BLaER1 (cell line): ENCODE data around the gene TM7SF3.

Experiments
- H3K27ac ChIP-seq: shearing (Covaris generic); formaldehyde crosslinking; 2 replicates; pipeline ENCODE4 v1.8.1; 2022
- H3K27me3 ChIP-seq: shearing (Covaris generic); formaldehyde crosslinking; 2 replicates; pipeline ENCODE4 v1.8.1; 2022
- H3K36me3 ChIP-seq: shearing (Covaris generic); formaldehyde crosslinking; 2 replicates; pipeline ENCODE4 v1.8.1; 2022
- H3K4me1 ChIP-seq: shearing (Covaris generic); formaldehyde crosslinking; 2 replicates; pipeline ENCODE4 v1.8.1; 2022
- H3K4me2 ChIP-seq: shearing (Covaris generic); formaldehyde crosslinking; 2 replicates; pipeline ENCODE4 v1.8.1; 2022
- H3K4me3 ChIP-seq: shearing (Covaris generic); formaldehyde crosslinking; 2 replicates; pipeline ENCODE4 v1.8.1; 2022
- H3K9ac ChIP-seq: shearing (Covaris generic); formaldehyde crosslinking; 2 replicates; pipeline ENCODE4 v1.8.1; 2022
- H3K9me3 ChIP-seq: shearing (Covaris generic); formaldehyde crosslinking; 2 replicates; pipeline ENCODE4 v1.8.1; 2022
- H4K20me1 ChIP-seq: shearing (Covaris generic); formaldehyde crosslinking; 2 replicates; pipeline ENCODE4 v1.8.1; 2022
- Cebpa-rat ChIP-seq: shearing (Covaris generic); IDR thresholded peaks from 2 replicates; pipeline ENCODE4 v1.8.1; 2022

The TM7SF3 gene

DNA sequence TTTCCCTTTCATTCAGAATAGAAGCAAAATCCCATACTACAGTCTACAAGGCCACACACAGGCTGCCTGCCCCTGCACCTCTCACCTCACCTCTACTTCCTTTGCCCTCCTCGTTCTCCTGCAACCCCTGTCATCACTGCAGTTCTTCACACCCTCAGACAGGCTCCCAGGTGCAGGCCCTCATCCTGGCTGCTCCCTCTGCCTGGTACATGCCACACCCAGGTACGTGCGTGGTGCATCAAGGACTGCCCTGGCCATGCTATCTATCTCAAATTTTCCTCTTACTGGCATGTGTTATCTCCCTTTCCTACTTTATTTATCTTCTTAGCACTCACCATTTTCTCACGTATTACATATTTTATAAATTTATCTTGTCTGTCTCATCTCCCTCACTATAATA, 24.3 kb downstream of the TM7SF3 start:
- H4K20me1 ChIP-seq, result no peaks in the 10 kb centered on the region
- TF ChIP-seq Cebpa-rat, result no peak
- no peak overlapping the region for H3K4me2 ChIP-seq
- peaks cover 86% of the 10 kb centered on the region for H3K36me3 ChIP-seq
- H3K4me1 ChIP-seq, result peaks cover 9% of the 10 kb centered on the region; the same call in 1 of the 2 replicates
- no peaks in the 10 kb centered on the region for H3K9me3 ChIP-seq
- no peak overlapping the region for H3K27ac ChIP-seq
- H3K27me3 ChIP-seq, result no peaks in the 10 kb centered on the region
- H3K4me3 ChIP-seq, result no peak overlapping the region
- H3K9ac ChIP-seq, result no peak overlapping the region

DNA sequence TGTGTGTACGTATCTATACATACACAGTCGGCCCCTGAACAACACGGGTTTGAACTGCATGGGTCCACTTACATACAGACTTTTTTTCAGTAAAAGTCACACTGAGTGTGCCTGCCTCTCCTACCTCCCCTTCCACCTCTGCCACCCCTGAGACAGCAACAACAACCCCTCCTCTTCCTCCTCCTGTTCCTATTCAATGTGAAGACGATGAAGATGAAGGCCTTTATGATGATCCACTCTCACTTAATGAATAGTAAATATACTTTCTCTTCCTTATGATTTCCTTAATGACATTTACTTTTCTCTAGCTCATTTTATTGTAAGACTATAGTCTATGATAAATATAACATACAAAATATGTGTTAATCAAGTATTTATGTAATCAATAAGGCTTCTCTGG, 25.5 kb downstream of the TM7SF3 start:
- H4K20me1 ChIP-seq, result no peaks in the 10 kb centered on the region
- H3K27ac ChIP-seq, result no peak overlapping the region
- peaks cover 85% of the 10 kb centered on the region for H3K36me3 ChIP-seq
- H3K4me3 ChIP-seq, result no peak overlapping the region
- H3K27me3 ChIP-seq, result no peaks in the 10 kb centered on the region
- H3K4me2 ChIP-seq, result no peak overlapping the region
- no peak for TF ChIP-seq Cebpa-rat
- H3K9ac ChIP-seq, result no peak overlapping the region
- H3K4me1 ChIP-seq, result peaks cover 9% of the 10 kb centered on the region; the same call in 1 of the 2 replicates
- H3K9me3 ChIP-seq, result no peaks in the 10 kb centered on the region

DNA sequence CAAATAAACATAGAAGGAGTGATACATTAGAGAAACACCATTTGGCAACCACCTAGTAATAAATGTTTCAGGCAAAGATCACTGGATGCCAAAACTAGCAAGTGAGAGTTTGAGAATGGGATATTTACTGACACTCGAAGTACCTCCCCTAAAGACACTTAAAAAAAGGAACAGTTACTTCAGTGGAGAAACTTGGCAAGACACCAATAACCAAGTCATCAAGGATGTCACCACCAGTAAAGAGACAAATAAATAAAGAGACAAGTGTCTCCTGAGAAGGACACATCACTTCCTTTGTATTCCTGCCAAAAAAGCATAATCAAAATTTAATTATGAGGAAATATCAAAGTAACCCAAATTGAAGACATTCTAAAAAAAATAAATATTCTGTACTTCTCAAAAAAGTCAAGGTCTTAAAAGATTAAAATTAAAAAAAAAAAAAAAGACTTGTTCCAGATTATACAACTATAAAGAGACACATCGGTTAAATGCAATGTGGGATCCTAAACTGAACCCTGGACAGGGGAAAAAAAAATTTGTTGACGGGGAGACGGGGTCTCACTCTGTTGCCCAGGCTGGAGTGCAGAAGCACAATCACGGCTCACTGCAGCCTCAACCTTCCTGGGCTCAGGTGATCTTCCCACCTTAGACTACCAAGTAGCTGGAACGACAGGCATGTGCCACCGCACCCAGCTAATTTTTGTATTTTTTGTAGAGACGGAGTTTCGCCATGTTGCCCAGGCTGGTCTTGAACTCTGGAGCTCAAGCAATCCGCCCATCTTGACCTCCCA, 26.4 kb downstream of the TM7SF3 start:
- peaks cover 81% of the 10 kb centered on the region for H3K36me3 ChIP-seq

DNA sequence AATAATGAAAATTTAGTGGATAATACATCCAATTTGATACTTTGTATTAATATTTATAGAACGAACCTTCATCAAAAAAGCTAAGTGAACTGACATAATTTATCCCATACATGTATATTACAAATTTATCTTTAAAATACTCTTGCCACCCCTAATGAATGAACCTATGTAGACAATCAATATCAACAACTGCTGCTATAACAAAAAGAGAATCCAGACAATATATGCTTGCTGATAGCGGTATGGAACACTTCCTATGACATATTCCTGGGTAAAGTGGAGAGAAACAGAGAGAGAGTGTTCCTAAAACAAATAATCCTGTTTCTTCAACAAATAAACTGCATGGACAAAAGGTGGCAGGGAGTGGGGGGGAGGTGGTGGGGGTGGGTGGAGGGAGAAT, 31.3 kb downstream of the TM7SF3 start:
- Histone ChIP-seq H3K9ac (no peak overlapping the region), H3K9me3 (no peaks in the 10 kb centered on the region), H3K4me2 (no peak overlapping the region), H3K27me3 (no peaks in the 10 kb centered on the region), H3K36me3 (peaks cover 83% of the 10 kb centered on the region), H3K4me3 (no peak overlapping the region), H3K4me1 (peaks cover 5% of the 10 kb centered on the region; the same call in 1 of the 2 replicates), H3K27ac (no peak overlapping the region), H4K20me1 (no peaks in the 10 kb centered on the region)
- no peak for TF ChIP-seq Cebpa-rat

More for the DNA sequence above, 26.4 kb downstream of the TM7SF3 start:
- peaks cover 9% of the 10 kb centered on the region; the same call in 1 of the 2 replicates for H3K4me1 ChIP-seq
- no peaks in the 10 kb centered on the region for H3K27me3 ChIP-seq
- no peak overlapping the region for H3K9ac ChIP-seq
- no peak for TF ChIP-seq Cebpa-rat
- H4K20me1 ChIP-seq, result no peaks in the 10 kb centered on the region
- no peak overlapping the region for H3K27ac ChIP-seq
- no peak overlapping the region for H3K4me2 ChIP-seq
- H3K9me3 ChIP-seq, result no peaks in the 10 kb centered on the region
- no peak overlapping the region for H3K4me3 ChIP-seq

DNA sequence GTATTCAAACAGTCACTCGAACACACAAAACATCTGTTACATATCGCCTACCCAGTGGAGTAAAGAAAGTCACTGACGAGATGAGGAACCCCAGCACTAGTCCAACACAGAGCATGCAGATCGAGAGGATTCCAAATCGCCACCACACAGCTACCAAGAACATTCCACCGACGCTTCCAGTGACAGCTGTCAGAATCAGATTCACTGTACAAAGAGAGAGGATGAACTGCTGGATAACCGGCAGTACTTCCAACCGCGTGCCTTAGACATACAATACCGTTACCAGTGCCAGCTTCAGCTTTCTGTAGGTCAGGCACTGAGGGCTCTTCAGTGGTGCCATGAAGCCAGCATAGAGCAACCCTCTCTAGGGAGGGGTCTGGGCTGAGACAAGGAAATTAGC, 34.5 kb downstream of the TM7SF3 start:
- no peaks in the 10 kb centered on the region for H3K27me3 ChIP-seq
- H3K4me3 ChIP-seq, result no peak overlapping the region
- H3K4me1 ChIP-seq, result no peaks in the 10 kb centered on the region
- no peaks in the 10 kb centered on the region for H4K20me1 ChIP-seq
- no peak overlapping the region for H3K4me2 ChIP-seq
- peaks cover 85% of the 10 kb centered on the region for H3K36me3 ChIP-seq
- TF ChIP-seq Cebpa-rat, result no peak
- H3K9ac ChIP-seq, result no peak overlapping the region
- no peak overlapping the region for H3K27ac ChIP-seq
- H3K9me3 ChIP-seq, result no peaks in the 10 kb centered on the region

DNA sequence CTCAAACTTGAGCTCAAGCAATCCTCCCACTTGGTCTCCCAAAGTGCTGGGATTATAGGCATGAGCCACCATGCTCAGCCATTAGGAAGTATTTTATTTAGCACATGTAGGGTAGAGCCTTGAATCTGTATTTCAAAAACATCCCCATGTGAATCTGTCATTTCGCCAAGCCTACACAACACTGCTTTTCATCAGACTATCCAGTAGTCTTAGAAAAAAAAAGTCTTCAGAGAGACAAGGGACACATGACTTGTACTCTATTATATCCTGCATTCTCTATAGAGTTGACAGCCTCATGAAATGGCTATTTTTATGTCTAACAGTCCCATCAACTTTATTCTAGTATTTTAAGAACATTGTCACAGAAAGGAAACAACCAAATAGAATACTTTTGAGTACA, 35.4 kb downstream of the TM7SF3 start:
- TF ChIP-seq Cebpa-rat, result no peak

DNA sequence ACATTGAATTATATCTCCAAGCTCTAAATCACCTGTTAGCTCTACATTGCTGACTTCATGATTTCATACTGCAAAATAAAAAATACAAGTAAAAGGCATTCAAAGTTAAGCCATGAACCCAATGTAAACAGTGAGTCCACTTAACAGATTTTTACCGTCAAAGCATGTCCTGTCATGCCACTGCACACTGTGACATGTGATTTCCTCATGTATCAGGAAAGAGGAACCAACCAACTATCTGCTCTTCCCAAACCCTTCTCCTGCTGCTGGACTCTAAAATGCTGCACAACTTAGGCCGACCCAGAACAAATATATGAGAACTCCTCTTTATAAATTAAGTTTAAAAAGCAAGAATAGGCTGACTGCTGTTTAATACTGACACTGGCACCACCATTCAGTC, 37.5 kb downstream of the TM7SF3 start:
- Histone ChIP-seq H3K36me3 (peaks cover 85% of the 10 kb centered on the region), H3K27me3 (no peaks in the 10 kb centered on the region), H3K4me1 (no peaks in the 10 kb centered on the region), H3K9me3 (no peaks in the 10 kb centered on the region), H3K9ac (no peak overlapping the region), H3K4me3 (no peak overlapping the region), H4K20me1 (no peaks in the 10 kb centered on the region), H3K4me2 (no peak overlapping the region), H3K27ac (no peak overlapping the region)
- TF ChIP-seq Cebpa-rat, result no peak

More for the DNA sequence above, 35.4 kb downstream of the TM7SF3 start:
- Histone ChIP-seq H3K4me1 (no peaks in the 10 kb centered on the region), H3K4me3 (no peak overlapping the region), H3K9ac (no peak overlapping the region), H3K9me3 (no peaks in the 10 kb centered on the region), H3K4me2 (no peak overlapping the region), H3K27me3 (no peaks in the 10 kb centered on the region), H4K20me1 (no peaks in the 10 kb centered on the region), H3K27ac (no peak overlapping the region), H3K36me3 (peaks cover 87% of the 10 kb centered on the region)

DNA sequence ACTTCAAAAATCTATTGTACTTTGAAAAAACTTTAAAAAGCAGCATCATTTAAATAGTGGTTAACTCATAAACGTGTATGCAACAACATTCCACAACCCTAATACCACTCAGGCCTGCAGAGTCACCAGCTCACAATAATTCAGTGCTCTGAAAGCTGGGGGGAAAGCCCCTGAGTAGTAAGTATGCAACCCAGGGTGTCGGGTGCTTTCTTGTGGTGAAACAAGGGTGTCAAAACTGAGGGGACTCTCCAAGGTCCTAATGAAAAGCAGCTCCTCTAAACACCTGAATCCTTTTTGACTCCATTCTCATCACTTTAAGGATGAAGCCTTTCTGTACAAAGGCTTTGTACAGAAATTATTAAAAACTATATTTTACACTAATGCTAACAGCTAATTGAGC, 42.2 kb downstream of the TM7SF3 start:
- Histone ChIP-seq H3K4me3 (no peak overlapping the region), H3K27me3 (no peaks in the 10 kb centered on the region), H3K27ac (no peak overlapping the region), H3K9ac (no peak overlapping the region), H3K9me3 (no peaks in the 10 kb centered on the region), H3K4me1 (no peaks in the 10 kb centered on the region), H4K20me1 (no peaks in the 10 kb centered on the region), H3K4me2 (no peak overlapping the region), H3K36me3 (peaks cover 69% of the 10 kb centered on the region)
- no peak for TF ChIP-seq Cebpa-rat

DNA sequence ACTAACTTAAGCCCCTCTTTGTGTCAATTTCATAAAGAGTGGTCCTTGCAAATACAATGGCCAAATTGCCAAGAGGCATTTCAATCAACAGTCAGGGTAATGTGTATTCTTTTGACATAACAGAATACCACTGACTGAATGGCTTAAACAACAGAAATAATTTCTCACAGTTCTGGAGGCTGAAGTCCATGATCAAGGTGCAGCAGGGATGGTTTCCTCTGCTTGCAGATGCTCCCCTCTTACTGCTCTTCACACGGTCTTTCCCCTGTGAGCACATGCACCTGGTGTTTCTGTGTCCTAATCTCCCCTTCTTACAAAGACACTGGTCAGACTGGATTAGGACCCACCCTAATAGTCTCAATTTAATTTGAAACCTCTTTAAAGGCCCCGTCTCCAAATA, 44.0 kb downstream of the TM7SF3 start:
- Histone ChIP-seq H3K36me3 (peaks cover 56% of the 10 kb centered on the region), H3K27me3 (no peaks in the 10 kb centered on the region), H3K4me3 (no peak overlapping the region)

DNA sequence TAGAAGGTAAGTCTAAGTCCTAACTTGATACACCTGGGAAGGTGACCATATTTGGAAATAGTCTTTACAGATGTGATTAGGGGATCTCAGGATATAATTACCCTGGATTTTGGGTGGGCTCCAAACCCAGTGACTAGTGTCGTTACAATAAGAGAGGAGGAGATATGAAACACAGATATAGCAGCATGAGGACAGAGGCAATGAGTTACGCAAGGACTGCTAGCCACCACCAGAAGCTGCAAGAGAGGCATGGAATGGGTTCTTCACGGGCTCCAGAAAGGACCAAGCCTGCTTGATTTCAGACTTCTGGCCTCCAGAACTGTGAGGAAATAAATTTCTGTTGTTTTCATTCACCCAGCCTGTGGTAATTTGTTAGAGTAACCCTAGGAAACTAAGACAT, 47.3 kb downstream of the TM7SF3 start:
- Histone ChIP-seq H3K9me3 (no peaks in the 10 kb centered on the region), H3K27me3 (no peaks in the 10 kb centered on the region), H3K27ac (no peak overlapping the region), H3K36me3 (peaks cover 50% of the 10 kb centered on the region), H4K20me1 (no peaks in the 10 kb centered on the region), H3K4me1 (no peaks in the 10 kb centered on the region), H3K4me2 (no peak overlapping the region), H3K4me3 (no peak overlapping the region), H3K9ac (no peak overlapping the region)
- TF ChIP-seq Cebpa-rat, result no peak

More for the DNA sequence above, 44.0 kb downstream of the TM7SF3 start:
- no peaks in the 10 kb centered on the region for H4K20me1 ChIP-seq
- H3K9ac ChIP-seq, result no peak overlapping the region
- no peak overlapping the region for H3K27ac ChIP-seq
- no peaks in the 10 kb centered on the region for H3K4me1 ChIP-seq
- no peak overlapping the region for H3K4me2 ChIP-seq
- H3K9me3 ChIP-seq, result no peaks in the 10 kb centered on the region
- TF ChIP-seq Cebpa-rat, result no peak

DNA sequence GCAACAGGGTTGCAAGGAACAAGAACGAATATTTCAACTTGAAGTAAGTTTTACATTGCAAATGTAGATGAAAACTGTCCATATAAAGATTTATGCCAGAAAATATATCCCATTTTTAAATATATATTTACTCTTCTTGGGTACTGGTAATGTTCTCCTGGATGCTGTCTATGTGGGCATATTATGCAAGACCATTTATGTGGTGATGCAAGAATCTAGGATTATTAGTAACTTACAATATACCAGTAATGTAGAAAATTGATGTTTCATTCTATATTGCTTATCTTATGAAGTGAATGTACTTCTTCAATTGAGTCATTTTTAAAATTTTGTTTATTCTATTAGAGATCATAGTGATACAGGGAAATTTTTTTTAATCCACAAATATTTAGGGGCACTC, 50.8 kb downstream of the TM7SF3 start:
- no peak overlapping the region for H3K4me3 ChIP-seq
- no peak overlapping the region for H3K27ac ChIP-seq
- H3K4me2 ChIP-seq, result no peak overlapping the region
- no peaks in the 10 kb centered on the region for H3K9me3 ChIP-seq
- H3K27me3 ChIP-seq, result no peaks in the 10 kb centered on the region
- H4K20me1 ChIP-seq, result no peaks in the 10 kb centered on the region
- no peak overlapping the region for H3K9ac ChIP-seq
- peaks cover 46% of the 10 kb centered on the region for H3K36me3 ChIP-seq
- no peaks in the 10 kb centered on the region for H3K4me1 ChIP-seq
- TF ChIP-seq Cebpa-rat, result no peak
